ENCODE measurements around the gene ANKRD20A1.
"Not testable (repeated sequence)": the region's sequence is repeated elsewhere in the genome, so short reads cannot be mapped to it uniquely, and the experiment has no call there.

Gene ANKRD20A1

GRCh38 chr9:67858871-67859270, at the start of gene ANKRD20A1:
ANKRD20A1 (plus strand) TSS chr9:67858931; CDS start chr9:67859427, 496 bp downstream.
- H3K9me3 ChIP-seq (ENCODE audit: control insufficient read depth in 5 of 5, low read length in 5 of 5); H3K4me3 ChIP-seq (ENCODE audit: low read depth in 1 of 5, low read length in 5 of 5); H3K27me3 ChIP-seq (ENCODE audit: control insufficient read depth in 5 of 5, insufficient read depth in 4 of 5, low read length in 5 of 5): not testable (repeated sequence)

GRCh38 chr9:67832088-67832487, 26.6 kb upstream of the ANKRD20A1 start:
- H3K36me3 ChIP-seq (ENCODE audit: control insufficient read depth in 5 of 5, insufficient read depth in 5 of 5, low read length in 5 of 5); H3K27me3 ChIP-seq (ENCODE audit: control insufficient read depth in 5 of 5, insufficient read depth in 4 of 5, low read length in 5 of 5); H3K4me1 ChIP-seq (ENCODE audit: control insufficient read depth in 5 of 5, insufficient read depth in 5 of 5, low read length in 5 of 5); H3K9ac ChIP-seq (ENCODE audit: low read length in 5 of 5); H3K4me3 ChIP-seq (ENCODE audit: low read depth in 1 of 5, low read length in 5 of 5); H3K27ac ChIP-seq (ENCODE audit: low read depth, low read length); H3K9me3 ChIP-seq (ENCODE audit: control insufficient read depth in 5 of 5, low read length in 5 of 5): not testable (repeated sequence)

More at GRCh38 chr9:67858871-67859270, at the start of gene ANKRD20A1:
- H3K27ac ChIP-seq (ENCODE audit: low read depth, low read length); H3K36me3 ChIP-seq (ENCODE audit: control insufficient read depth in 5 of 5, insufficient read depth in 5 of 5, low read length in 5 of 5); H3K9ac ChIP-seq (ENCODE audit: low read length in 5 of 5); H3K4me1 ChIP-seq (ENCODE audit: control insufficient read depth in 5 of 5, insufficient read depth in 5 of 5, low read length in 5 of 5): not testable (repeated sequence)
